HEK293 (cell line): Measurements from ENCODE around the gene UBR7.

Source experiments
- TCF7L2 ChIP-seq: IDR thresholded peaks from 2 replicates; pipeline ENCODE4 v1.6.1; 2011; ENCODE audit warnings: low read depth, mild to moderate bottlenecking, inconsistent platforms, low read length, moderate library complexity, borderline replicate concordance
- ZBTB44 ChIP-seq: fragments of 450-650 bp; IDR thresholded peaks from 2 replicates; pipeline ENCODE4 v1.5.1; 2018; ENCODE audit warnings: missing biosample characterization, mild to moderate bottlenecking, missing genetic modification characterization
- ZNF660 ChIP-seq: fragments of 450-650 bp; IDR thresholded peaks from 2 replicates; pipeline ENCODE4 v1.5.1; 2018; ENCODE audit warnings: missing biosample characterization, mild to moderate bottlenecking, missing genetic modification characterization
- TF ChIP-seq, protein P1 (sequence below): fragments of 450-650 bp; formaldehyde crosslinking; IDR thresholded peaks from 2 replicates; pipeline ENCODE4 v1.5.1; 2016; ENCODE audit warnings: missing biosample characterization, missing genetic modification characterization
- TF ChIP-seq, protein P2 (sequence below): fragments of 450-650 bp; formaldehyde crosslinking; IDR thresholded peaks from 2 replicates; pipeline ENCODE4 v1.5.1; 2016; ENCODE audit warnings: missing biosample characterization, missing genetic modification characterization

- TF ChIP-seq, protein P1, sequence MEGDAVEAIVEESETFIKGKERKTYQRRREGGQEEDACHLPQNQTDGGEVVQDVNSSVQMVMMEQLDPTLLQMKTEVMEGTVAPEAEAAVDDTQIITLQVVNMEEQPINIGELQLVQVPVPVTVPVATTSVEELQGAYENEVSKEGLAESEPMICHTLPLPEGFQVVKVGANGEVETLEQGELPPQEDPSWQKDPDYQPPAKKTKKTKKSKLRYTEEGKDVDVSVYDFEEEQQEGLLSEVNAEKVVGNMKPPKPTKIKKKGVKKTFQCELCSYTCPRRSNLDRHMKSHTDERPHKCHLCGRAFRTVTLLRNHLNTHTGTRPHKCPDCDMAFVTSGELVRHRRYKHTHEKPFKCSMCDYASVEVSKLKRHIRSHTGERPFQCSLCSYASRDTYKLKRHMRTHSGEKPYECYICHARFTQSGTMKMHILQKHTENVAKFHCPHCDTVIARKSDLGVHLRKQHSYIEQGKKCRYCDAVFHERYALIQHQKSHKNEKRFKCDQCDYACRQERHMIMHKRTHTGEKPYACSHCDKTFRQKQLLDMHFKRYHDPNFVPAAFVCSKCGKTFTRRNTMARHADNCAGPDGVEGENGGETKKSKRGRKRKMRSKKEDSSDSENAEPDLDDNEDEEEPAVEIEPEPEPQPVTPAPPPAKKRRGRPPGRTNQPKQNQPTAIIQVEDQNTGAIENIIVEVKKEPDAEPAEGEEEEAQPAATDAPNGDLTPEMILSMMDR (tag by site-specific recombination): no peak
- no peak for TF ChIP-seq ZBTB44 (tag by site-specific recombination)
- TF ChIP-seq, protein P2, sequence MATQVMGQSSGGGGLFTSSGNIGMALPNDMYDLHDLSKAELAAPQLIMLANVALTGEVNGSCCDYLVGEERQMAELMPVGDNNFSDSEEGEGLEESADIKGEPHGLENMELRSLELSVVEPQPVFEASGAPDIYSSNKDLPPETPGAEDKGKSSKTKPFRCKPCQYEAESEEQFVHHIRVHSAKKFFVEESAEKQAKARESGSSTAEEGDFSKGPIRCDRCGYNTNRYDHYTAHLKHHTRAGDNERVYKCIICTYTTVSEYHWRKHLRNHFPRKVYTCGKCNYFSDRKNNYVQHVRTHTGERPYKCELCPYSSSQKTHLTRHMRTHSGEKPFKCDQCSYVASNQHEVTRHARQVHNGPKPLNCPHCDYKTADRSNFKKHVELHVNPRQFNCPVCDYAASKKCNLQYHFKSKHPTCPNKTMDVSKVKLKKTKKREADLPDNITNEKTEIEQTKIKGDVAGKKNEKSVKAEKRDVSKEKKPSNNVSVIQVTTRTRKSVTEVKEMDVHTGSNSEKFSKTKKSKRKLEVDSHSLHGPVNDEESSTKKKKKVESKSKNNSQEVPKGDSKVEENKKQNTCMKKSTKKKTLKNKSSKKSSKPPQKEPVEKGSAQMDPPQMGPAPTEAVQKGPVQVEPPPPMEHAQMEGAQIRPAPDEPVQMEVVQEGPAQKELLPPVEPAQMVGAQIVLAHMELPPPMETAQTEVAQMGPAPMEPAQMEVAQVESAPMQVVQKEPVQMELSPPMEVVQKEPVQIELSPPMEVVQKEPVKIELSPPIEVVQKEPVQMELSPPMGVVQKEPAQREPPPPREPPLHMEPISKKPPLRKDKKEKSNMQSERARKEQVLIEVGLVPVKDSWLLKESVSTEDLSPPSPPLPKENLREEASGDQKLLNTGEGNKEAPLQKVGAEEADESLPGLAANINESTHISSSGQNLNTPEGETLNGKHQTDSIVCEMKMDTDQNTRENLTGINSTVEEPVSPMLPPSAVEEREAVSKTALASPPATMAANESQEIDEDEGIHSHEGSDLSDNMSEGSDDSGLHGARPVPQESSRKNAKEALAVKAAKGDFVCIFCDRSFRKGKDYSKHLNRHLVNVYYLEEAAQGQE (tag by site-specific recombination): no peak
- TF ChIP-seq ZNF660 (tag by site-specific recombination): no peak
- no peak for TF ChIP-seq TCF7L2
Observed at GRCh38 chr14:93245764-93246420, 38.8 kb downstream of the UBR7 start.
